Hematopoietic multipotent progenitor cell treated with erythropoietin and hydrocortisone succinate and interleukin-3 and kit ligand, for 17 days (in vitro differentiated cells): ENCODE results near the gene CTNNBIP1.
"Not testable (repeated sequence)": the region's sequence is repeated elsewhere in the genome, so short reads cannot be mapped to it uniquely, and the experiment has no call there.

Experiments used
- DNase-seq: peaks from one replicate; pipeline ENCODE4 v3.0.0-alpha.2; 2015; ENCODE audit warnings: low spot score

Gene CTNNBIP1, protein sequence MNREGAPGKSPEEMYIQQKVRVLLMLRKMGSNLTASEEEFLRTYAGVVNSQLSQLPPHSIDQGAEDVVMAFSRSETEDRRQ

DNA sequence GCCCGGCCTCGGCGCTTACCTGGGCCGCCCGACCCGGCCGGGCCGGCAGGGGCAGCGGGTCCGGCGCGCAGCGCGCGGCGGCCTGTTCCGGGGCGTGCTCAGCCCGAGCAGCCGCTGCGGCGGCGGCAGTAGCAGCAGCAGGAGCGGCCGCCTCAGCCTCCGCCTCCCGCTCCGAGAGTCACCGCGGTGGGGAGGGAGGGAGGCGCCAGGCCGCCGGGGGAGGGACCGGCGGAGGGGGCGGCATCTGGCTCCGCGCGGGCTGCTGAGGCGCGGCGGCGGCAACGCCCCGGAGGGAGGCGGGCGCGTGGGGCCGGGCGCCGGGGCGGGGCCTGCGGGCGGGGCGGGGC lies at the start of gene CTNNBIP1:
Gene CTNNBIP1 (minus strand): TSS at position 194 of the 347 bp plus-strand sequence. CDS start 38,205 bp downstream, outside the sequence.
- no peak for DNase-seq

DNA sequence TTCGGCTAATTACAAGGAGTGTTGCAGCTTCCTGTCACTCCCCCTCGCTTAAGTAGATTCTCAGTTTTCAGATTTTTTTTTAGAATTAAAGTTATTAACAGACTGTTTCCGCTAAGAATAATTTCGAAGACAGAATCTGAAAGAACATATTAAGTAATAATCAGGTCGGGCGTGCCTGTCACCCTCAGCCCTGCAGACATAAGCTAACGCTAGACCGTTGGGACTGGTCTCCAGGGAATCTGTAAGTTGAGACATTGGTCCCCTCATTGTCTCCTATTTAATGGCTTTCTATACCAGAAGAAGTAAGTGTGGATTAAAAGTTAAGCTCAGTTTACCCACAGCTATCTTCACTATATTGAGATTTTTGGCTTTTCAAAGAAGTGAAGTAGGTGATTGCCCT lies 47.7 kb upstream of the CTNNBIP1 start:
- no peak for DNase-seq

DNA sequence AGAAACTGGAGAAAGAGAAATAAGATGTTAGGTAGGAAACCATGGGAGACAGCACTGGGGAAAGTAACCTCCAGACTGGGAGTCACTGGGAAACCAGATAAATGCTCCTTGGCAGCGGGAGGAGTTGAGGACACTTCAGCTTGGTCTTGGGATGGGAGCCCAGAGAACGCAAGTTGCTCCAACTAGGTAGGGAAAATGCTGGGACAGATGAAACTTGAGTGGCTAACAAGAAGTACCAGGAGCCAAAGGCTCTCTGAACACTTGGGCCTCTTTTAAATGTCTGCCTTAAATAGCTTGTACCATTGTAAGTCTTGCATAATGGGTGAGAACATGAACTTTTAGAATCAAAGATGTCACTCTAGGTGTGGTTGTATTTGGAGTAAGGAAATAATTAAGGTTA lies 36.2 kb upstream of the CTNNBIP1 start:
- no peak for DNase-seq

DNA sequence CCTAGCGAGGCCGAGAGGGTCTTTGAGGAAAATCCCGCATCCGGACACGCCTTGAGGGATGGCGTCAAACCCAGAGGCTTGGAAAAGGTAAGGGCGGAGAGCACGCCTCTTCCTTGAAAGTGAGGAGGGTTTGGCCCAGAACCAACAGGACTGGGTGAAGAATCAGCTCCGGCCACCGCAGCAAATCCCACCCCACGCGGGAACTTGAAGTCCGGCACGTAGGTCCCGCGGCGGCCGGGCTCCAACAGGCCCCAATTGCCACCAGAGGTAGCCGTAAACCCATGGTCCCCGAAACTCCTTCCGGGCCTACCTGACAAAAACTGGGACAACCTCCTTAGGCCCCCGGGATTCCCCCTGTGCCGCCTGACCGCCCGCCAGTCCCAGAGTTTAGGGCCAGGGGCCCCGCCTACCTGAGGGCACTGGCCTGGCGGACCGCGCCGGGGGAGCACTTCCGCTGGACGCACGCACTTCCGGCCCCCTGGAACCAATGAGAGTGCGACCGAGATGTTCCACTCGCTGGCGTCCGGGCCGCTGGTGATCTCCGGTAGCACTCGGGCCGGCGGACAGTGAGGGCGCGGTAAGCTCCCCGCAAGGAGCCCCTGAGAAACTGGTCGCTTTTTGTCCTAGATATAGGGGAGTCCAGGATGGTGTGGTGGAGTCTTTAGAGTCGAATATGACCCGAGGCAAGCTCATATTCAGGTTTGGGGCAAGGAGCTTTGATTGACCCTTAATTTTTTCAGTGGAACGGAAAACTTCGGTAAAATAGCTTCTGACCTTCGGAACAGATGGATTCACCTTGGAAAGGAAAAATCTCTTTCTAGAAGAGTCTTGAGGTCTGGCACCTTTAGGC lies 33.1 kb upstream of the CTNNBIP1 start, which contains the start of the genes LZIC and NMNAT1:
Gene LZIC (minus strand): TSS at position 453 of the 850 bp plus-strand sequence. CDS start 6,772 bp downstream, outside the sequence.
Gene NMNAT1 (plus strand): TSS at position 537 of the 850 bp plus-strand sequence. CDS start 28,599 bp downstream, outside the sequence.
- peak; percentile 92 for DNase-seq

DNA sequence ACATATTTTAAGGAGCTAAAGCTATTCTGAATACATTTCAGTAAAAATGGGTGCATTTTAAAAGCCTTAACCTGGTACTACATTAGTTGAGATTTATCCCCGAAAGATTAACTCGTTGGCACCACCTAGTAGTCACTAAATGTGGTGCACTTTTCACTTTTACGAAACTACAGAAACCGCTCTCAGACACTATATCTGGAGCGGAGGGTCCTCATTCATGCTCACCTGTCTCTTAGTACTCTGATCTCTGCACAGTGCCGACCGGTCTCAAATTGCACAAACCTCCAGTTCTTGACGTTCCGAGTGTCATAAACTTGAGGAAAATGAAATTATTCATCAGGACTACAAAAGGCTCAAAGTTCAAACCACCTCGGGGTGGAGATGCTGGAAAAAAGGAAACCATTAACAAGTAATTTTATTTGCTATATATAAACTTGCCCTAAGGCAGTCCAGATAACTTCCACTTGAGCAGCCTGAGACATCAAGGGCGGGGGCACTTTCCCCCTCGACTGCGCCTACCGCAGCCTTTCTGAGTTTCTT lies 32.4 kb upstream of the CTNNBIP1 start:
- peak; percentile 38 for DNase-seq

DNA sequence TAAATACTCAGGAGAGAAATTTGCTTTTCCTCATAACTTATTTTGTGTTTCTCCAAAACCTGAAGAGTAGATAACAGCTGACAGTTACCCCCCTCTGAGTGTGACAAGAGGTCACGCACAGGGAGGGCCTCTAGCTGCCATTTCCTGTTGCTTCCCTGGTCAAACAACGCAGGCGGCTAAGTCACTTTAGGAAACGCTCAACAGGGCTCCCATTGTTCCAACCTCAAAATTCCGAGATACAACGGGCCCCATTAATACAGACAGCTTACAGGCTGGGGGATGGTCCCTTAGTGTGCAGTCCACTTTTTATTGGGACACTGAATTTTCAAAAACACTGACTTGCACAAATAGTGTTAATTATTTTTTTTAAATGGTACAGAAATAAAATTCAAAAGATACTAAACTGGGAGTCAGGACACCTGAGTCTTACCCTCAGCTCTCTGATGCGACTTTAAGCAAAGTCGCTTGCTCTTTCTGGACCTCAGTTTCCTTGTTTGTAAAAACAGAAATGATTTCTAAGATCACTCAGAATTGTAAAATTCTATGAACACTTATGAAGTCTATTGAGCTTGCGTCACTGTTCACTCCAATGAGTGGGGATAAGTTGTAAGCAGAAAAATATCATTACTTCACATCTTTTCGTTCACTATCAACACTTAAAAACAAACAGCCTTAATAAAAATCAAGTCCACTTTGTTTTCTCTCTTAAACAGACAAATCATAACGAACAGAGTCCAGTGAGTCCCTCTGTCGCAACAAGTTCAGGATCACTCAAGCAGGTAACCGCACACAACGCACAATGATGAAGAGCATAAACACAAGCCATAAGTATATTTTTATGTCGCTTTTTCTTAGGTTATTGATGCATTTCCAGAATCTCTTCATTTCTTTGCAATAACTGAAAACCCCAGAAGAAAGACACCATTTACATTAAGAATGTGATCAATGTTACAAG lies 19.6 kb upstream of the CTNNBIP1 start:
- DNase-seq = peak; percentile 3

DNA sequence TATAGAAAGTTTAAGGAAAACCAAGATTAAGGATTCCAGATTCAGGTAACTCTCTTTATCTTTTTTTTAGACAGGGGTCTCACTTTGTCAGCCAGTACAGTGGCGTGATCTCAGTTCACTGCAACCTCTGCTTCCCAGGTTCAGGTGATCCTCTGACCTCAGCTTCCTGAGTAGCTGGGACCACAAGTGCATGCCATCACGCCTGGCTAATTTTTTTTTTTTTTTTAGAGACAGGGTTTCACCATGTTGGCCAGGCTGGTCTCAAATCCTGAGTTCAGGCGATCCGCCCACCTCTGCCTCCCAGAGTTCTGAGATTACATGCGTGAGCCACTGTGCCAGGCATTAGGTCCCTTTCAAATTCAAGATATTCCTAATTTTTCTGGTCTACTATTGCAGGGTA lies 17.2 kb upstream of the CTNNBIP1 start:
- no peak for DNase-seq

DNA sequence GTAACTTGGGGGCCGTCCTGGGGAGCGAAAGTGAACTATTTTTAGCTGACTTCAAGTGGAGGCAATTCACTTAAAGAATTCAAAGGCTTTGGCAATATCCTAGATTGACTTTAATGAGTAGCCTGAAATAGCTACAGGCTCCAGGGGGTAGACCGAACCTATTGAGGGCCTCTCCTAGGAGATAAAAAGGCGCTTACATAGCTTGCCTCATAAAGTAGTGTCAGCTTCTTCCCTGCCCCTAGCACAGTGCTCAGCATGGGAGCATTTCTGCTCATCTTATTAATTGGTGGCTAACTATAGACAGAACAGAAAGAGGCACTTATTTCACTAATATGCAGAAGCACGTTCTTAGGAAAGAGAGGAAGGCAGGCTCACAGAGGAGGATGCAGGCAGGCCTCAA lies 12.3 kb upstream of the CTNNBIP1 start:
- no peak for DNase-seq

DNA sequence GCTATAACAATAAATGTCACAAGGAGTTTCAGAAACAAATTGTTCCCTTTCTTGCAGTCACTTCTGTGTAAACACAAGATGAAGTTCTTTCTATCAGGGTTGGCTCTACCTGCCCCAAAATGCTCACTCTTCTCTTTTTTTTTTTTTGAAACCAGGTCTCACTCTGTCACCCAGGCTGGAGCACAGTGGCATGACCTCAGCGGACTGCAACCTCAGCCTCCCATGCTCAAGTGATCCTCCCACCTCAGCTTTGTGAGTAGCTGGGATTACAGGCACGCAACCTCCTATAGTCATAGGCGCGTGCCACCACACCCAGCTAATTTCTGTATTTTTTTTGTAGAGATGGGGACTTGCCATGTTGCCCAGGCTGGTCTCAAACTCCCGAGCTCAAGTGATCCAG lies 10.5 kb upstream of the CTNNBIP1 start:
- no peak for DNase-seq

DNA sequence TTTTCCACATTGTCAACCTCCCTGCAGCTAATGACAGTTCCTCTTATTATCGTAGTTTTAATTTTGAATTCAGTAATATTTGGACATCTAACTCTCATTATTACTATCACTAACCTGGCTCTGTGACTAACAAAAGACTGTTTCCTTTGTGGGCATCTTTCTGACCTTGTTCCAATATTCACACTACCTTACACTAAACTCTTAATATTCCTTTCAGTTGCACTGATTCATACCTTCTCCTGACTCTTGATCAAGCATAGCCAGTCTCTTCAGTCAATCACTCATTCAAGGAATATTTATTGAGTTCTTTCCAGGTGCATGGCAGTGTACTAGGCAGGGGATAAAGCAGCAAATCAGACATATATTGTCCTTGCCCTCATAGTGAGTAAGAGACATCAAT lies 7.8 kb upstream of the CTNNBIP1 start:
- no peak for DNase-seq

DNA sequence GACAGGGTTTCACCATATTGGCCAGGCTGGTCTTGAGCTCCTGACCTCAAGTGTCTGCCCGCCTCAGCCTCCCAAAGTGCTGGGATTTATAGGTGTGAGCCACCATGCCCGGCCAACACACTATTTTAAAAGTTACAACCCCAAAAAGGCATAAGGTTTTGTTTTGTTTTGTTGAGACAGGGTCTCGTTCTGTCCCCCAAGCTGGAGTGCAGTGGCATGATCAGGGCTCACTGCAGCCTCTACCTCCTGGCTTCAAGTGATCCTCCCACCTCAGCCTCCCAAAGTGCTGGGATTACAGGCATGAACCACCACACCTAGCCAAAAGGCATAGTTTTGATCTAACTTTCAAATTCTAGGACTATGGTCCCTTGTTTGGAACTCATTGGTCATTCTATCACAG lies 7.4 kb upstream of the CTNNBIP1 start:
- DNase-seq = not testable (repeated sequence)

DNA sequence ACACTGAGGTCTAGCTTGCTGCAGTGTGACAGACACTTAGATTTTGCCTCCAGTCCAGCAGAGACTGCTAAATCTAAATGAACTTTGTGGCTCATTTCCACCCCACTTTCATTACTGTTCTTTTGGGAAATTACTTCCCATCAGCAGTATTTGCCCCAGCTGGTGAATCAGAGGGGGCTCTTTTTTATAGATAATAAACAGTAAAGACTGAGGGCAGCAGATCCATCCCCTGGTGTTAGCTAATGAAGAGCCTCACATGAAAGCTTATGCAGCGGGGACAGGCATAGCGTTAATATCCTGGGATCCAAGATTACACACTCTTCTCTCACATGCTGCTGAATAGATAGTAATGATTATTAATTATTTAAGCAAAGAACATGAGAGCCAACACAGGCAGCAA lies 6.4 kb upstream of the CTNNBIP1 start:
- no peak for DNase-seq

DNA sequence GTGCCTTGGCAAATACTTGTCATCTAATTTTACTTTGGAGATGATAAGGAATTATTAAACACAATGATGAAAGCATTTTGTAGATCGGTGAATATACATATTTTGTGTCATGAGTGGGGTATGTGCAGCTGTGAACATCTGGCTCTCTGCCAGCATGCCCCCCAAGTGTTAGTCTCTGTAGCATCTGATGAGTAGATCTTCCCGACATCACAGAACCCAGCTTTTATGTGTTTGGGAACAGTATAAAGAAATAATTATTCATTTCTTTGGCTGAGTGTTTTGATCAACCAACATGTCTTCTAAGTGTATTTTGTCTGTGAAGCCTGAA lies 4.5 kb upstream of the CTNNBIP1 start:
- DNase-seq = no peak

DNA sequence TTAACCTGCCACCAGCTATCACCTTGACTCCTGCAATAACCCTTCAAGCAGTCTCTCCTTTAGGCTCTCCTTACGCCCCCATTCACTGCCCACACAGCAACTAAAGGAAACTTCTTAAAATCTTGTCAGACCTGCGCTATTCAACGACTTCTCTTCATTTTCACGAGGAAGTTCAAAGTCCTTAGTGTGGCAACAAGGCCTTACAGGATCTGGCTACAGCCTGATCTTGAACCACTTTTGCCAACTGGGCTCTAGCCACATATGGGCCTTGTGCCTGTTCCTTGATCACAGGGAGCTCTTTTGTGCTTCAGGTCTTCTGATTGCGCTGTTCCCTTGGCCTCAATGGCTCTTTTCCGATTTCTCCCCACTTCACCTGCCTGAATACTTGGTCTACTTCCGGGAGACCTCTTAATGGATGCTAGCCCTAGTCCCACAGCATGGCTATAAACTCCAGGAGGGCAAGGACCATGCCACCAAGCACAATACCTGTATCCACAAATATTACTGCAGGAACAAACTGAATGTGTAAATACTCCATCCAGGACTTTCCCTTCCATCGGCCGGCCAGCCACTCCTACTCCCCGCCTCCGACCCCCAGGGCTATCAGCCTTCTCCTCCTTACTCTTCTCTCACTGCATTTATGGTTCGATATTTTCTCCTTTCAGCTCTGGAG lies 2.3 kb upstream of the CTNNBIP1 start:
- DNase-seq = no peak

DNA sequence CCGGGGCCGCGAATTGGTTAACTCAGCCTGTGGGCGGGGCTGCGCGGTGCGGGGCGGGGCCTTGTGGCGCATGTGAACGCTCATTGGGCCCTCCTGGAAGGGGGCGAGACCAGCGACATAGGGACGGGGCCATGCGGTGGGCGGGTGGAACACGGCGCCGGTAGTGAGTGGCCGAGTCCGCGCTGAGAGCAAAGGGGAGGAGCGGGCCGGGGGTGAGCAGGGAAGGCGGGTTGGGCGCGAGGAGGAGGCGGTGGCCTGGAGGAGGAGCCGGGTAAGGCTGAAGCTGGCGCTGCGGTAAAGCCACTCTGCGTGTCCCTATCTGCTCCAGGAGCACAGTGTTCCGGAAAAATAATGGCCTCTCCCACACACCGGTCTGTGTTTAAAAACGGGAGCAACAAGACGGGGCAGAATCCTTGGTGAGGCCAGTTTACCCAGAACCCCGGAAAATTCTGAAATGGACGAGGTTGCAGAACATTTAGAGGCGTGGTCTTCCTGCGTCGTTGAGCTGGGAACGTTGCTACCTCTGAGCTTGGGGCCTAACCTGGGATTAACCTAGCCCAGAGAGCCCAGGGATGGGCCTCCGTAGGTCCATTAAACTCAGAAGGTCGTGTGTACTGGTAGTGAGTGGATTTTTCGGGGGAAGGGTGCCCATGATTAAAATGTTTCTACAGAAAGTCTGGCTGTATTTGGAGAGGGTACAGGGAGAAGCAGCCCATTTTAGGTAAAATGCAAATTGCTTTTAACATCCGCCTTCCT lies 532 bp upstream of the CTNNBIP1 start:
- DNase-seq = peak; percentile 98

DNA sequence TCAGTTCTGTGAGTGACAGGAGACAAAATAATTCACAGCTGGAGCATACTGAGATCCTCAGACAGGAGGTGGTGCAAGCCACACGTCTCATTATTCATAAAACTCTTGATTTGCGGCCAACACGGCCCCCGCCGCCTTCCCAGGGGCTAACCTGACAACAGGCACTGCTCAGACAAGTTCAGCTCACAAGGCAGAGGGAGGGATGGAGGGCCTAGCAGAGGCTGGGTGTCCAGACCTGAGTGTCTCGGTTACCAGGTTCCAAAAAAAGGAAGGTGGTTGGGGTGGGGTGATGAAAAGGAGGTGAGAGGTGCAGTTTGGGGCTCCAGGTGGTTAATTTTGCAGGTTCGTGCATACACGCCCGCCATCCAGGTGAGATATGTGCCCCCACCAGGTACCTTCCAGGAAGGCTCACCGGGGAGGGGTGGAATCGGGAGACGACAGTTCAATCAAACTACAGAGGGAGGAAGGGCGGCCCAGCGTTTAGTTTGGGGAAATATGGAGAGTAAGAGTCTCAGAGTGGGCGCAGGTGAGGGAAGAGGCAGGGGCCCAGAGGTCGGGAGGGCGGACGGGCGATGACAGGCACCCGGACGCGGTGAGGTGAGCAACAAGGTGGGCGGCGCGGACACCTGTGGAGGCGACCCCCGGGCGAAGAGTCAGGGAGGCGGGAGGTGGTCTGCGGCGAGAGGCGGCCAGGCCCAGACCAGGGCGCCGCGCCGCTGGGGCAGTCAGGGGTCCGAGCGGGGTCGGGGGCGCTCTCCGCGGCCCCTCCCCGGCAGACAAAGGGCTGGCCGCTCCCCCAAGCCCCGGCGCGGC lies 629 bp downstream of the CTNNBIP1 start:
- DNase-seq = no peak

DNA sequence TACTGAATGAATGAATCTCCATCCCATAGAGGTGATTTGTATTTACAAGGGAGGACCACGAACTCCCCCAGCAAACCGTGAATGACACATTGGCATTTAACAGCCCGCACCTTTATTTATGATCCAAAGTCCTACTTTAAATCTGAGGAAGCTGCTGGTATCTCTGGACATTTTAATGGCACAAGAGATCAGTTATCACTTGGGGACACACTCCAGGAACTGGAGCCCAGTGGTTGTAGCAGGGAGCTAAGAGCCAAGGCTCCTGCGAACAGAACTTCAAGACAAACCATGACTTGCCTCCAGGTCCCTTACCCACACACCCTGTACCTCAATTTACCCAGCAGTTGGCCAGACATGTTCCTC lies 1.2 kb downstream of the CTNNBIP1 start:
- no peak for DNase-seq

DNA sequence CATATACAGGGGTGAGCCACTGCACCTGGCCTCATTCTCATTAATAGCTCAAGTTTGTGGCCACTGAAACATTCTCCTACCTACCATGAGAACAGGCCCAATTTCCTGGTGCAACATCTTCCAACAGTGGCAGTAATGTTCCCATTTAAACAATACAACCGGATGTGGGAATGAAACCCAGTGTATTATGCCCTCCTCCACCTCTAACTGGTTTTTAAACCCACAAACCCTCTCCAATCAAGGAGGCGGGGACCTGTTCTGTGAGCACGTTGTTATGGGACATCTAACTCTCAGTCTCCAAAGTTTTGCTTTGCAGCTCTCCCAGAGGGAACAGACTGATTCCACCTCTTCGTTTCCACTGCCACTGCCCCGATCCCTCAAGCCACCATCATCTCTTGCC lies 2.6 kb downstream of the CTNNBIP1 start:
- DNase-seq = no peak

DNA sequence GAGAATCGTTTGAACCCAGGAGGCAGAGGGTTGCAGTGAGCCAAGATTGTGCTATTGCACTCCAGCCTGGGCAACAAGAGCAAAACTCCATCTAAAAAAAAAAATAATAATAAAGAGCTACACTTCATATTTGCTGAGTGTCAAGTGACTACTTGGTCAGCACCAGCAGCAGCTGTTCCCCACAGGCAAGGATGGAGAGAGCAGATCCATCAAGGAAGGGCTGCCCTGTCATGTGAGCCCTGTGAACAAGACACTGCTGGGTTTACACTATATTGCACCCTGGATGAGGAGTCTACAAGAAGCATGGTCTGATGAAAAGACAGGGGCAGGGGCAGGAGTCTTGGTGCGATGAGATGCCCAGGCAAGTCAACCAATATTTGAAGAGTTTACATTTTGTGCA lies 3.6 kb downstream of the CTNNBIP1 start:
- no peak for DNase-seq

DNA sequence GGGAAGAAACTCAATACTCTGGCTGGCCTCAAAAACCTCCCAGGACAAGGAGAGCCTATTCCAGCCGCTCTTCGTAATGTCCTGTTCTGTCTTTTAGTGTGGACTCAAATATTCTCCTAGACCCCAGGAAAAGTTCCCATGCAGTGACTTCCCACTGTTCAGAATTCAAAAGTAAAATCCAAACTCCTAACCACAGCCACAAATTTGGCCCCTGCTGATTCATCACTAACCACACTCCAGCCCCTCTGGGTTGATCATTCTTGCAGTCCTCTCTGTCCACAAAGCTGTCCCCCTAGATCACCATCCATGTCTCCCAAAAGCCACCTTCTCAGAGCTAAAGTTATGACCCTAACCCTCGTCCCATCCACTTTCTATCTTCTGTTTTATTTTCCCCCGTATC lies 5.1 kb downstream of the CTNNBIP1 start:
- DNase-seq = no peak
